ENCODE results near the gene CDK14. TPM values are rescaled to one million over a fixed set of nuclear protein-coding genes. Genes with fewer than 3 reads are reported as not detected.

The CDK14 gene
- polyA plus RNA-seq, 3 donors: 1.7 to 2.5 (median 2.1) TPM

GRCh38 chr7:90788052-90788451, 191.9 kb downstream of the CDK14 start:
- Histone ChIP-seq H3K9me3 (replicated peaks in 1 of 2; ENCODE audit: control insufficient read depth in 1 of 2, insufficient read depth in 1 of 2, low read length in 2 of 2) (peaks cover 0 to 9% of the 10 kb centered on the region in 2 donors), H3K27ac (ENCODE audit: low read depth in 1 of 2, low read length in 2 of 2) (no peak overlapping the region), H3K4me2 (replicated peaks; ENCODE audit: extremely low read depth, low read length, poor library complexity, severe bottlenecking) (no peak overlapping the region), H3K27me3 (ENCODE audit: control insufficient read depth in 2 of 2, insufficient read depth in 2 of 2, low read length in 2 of 2) (no peaks in the 10 kb centered on the region), H3K4me1 (ENCODE audit: control insufficient read depth in 1 of 2, insufficient read depth in 2 of 2, low read length in 2 of 2) (no peaks in the 10 kb centered on the region), H3K36me3 (replicated peaks in 1 of 2; ENCODE audit: control insufficient read depth in 1 of 2, insufficient read depth in 2 of 2, low read length in 2 of 2) (peaks cover 0 to 9% of the 10 kb centered on the region in 2 donors), H3K9ac (ENCODE audit: insufficient read depth, low read length, poor library complexity, severe bottlenecking) (no peak overlapping the region), H2AFZ (ENCODE audit: insufficient read depth, low read depth, low read length, poor library complexity, severe bottlenecking) (no peak overlapping the region), H4K20me1 (ENCODE audit: insufficient read depth, low read length) (no peaks in the 10 kb centered on the region), H3K4me3 (replicated peaks in 1 of 3; ENCODE audit: low read depth in 2 of 3, low read length in 3 of 3) (no peak overlapping the region), H3K79me2 (ENCODE audit: insufficient read depth, low read length) (no peaks in the 10 kb centered on the region)
- no peak for TF ChIP-seq CTCF (IDR thresholded peaks at IDR 0.05)
- no CpG with 5 or more reads among the region's 4 CpGs for WGBS (ENCODE audit: insufficient coverage)
- Mint-ChIP-seq H3K27ac (no peak overlapping the region), H3K9me3 (peaks cover 5 to 17% (median 12%) of the 10 kb centered on the region in 7 donors), H3K27me3 (ENCODE audit: low read depth in 3 of 3) (no peaks in the 10 kb centered on the region), H3K36me3 (peaks cover 14 to 23% of the 10 kb centered on the region in 2 donors), H3K4me3 (no peak overlapping the region), H3K4me1 (no peaks in the 10 kb centered on the region)
- intact Hi-C loops (cut with micrococcal nuclease): no loop called here
- no peak for DNase-seq

DNA sequence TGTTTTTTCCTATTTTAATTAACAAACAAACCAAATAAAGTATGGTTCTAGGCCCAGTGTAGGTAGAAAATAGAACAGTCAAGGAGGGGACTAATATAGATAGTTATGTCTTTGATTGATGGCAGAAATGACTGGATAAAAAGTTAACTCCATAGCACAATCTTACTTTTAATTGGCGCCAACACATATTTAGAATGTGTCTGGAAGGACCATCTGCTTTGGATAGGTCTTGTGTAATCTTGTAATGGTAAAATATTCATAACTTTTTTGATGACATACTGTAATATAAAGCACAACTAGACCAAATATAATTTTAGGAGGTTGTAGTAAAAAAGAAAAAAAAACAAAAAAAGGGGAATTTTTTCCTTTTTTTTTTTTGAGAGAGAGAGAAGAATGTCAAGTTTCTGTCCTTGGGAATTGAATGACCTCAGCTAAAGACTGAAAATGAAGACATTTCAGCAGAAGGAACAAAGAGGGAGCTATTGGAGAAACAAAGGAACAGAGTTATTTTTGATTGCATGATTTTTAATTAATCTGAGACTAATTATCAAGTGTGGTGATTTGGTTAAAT, 193.7 kb downstream of the CDK14 start:
- H3K27me3 Mint-ChIP-seq (ENCODE audit: low read depth in 3 of 3): no peaks in the 10 kb centered on the region
- Histone ChIP-seq H3K4me1 (ENCODE audit: control insufficient read depth in 1 of 2, insufficient read depth in 2 of 2, low read length in 2 of 2) (no peaks in the 10 kb centered on the region), H3K4me2 (replicated peaks; ENCODE audit: extremely low read depth, low read length, poor library complexity, severe bottlenecking) (no peak overlapping the region), H3K9ac (ENCODE audit: insufficient read depth, low read length, poor library complexity, severe bottlenecking) (no peak overlapping the region), H3K36me3 (replicated peaks in 1 of 2; ENCODE audit: control insufficient read depth in 1 of 2, insufficient read depth in 2 of 2, low read length in 2 of 2) (peaks cover 0 to 9% of the 10 kb centered on the region in 2 donors), H3K27me3 (ENCODE audit: control insufficient read depth in 2 of 2, insufficient read depth in 2 of 2, low read length in 2 of 2) (no peaks in the 10 kb centered on the region), H3K27ac (ENCODE audit: low read depth in 1 of 2, low read length in 2 of 2) (no peak overlapping the region), H3K4me3 (replicated peaks in 1 of 3; ENCODE audit: low read depth in 2 of 3, low read length in 3 of 3) (no peak overlapping the region), H4K20me1 (ENCODE audit: insufficient read depth, low read length) (no peaks in the 10 kb centered on the region), H2AFZ (ENCODE audit: insufficient read depth, low read depth, low read length, poor library complexity, severe bottlenecking) (no peak overlapping the region), H3K79me2 (ENCODE audit: insufficient read depth, low read length) (no peaks in the 10 kb centered on the region), H3K9me3 (replicated peaks in 1 of 2; ENCODE audit: control insufficient read depth in 1 of 2, insufficient read depth in 1 of 2, low read length in 2 of 2) (peaks cover 12 to 24% of the 10 kb centered on the region in 2 donors)
- peaks cover 20 to 30% of the 10 kb centered on the region in 2 donors for H3K36me3 Mint-ChIP-seq
- H3K4me1 Mint-ChIP-seq: no peaks in the 10 kb centered on the region
- no peak for DNase-seq
- no peak overlapping the region for H3K4me3 Mint-ChIP-seq
- peaks cover 14 to 26% (median 21%) of the 10 kb centered on the region in 7 donors for H3K9me3 Mint-ChIP-seq
- no peak overlapping the region for H3K27ac Mint-ChIP-seq
- TF ChIP-seq CTCF (IDR thresholded peaks at IDR 0.05): no peak
- no CpG with 5 or more reads among the region's 1 CpG for WGBS (ENCODE audit: insufficient coverage)
- intact Hi-C loops (cut with micrococcal nuclease): no loop called here
